RWPE2 (cell line): ENCODE measurements around the gene RUFY1.

ENCODE experiments used
- ATAC-seq: fragments of 200-7000 bp; cut with Tn5 transposase; 3 replicates; pipeline ENCODE4 v1.9.1; 2021; ENCODE audit warnings: low read depth
- DNase-seq: peaks from one replicate; pipeline ENCODE4 v3.0.0-alpha.2; 2020; ENCODE audit warnings: low spot score
- H3K27ac ChIP-seq: fragments of 450-650 bp; 2 replicates; pipeline ENCODE4 v1.5.1; 2017; ENCODE audit warnings: mild to moderate bottlenecking; ENCODE audit not compliant: poor library complexity, severe bottlenecking
- H3K27me3 ChIP-seq: fragments of 250-450 bp; sonication (Bioruptor Pico); 2 replicates; pipeline ENCODE4 v1.5.1; 2021; ENCODE audit warnings: mild to moderate bottlenecking, moderate library complexity; ENCODE audit not compliant: insufficient read depth, poor library complexity, severe bottlenecking
- H3K36me3 ChIP-seq: fragments of 250-450 bp; sonication (Bioruptor Pico); 2 replicates; pipeline ENCODE4 v1.5.1; 2020; ENCODE audit warnings: low read depth, mild to moderate bottlenecking, moderate library complexity
- H3K4me1 ChIP-seq: fragments of 250-450 bp; sonication (Bioruptor Pico); 2 replicates; pipeline ENCODE4 v1.5.1; 2021; ENCODE audit warnings: mild to moderate bottlenecking, moderate library complexity; ENCODE audit not compliant: insufficient read depth, poor library complexity, severe bottlenecking
- H3K4me3 ChIP-seq: fragments of 250-450 bp; sonication (Bioruptor Pico); 2 replicates; pipeline ENCODE4 v1.5.1; 2021; ENCODE audit warnings: mild to moderate bottlenecking, moderate library complexity; ENCODE audit not compliant: severe bottlenecking
- H3K9me3 ChIP-seq: fragments of 250-450 bp; sonication (Bioruptor Pico); 2 replicates; pipeline ENCODE4 v1.5.1; 2021; ENCODE audit warnings: mild to moderate bottlenecking, moderate library complexity; ENCODE audit not compliant: severe bottlenecking
- CTCF ChIP-seq: fragments of 450-650 bp; IDR thresholded peaks from one replicate; pipeline ENCODE4 v1.5.1; 2017; ENCODE audit warnings: mild to moderate bottlenecking, moderate library complexity; ENCODE audit not compliant: poor library complexity, severe bottlenecking

RUFY1 gene

GRCh38 chr5:179577286-179577960 is 27.1 kb downstream of the RUFY1 start:
- H3K4me1 ChIP-seq, result no peaks in the 10 kb centered on the region
- H3K9me3 ChIP-seq, result no peaks in the 10 kb centered on the region
- H3K27me3 ChIP-seq, result no peaks in the 10 kb centered on the region
- DNase-seq (no peak), ATAC-seq (no peak)
- no peak for TF ChIP-seq CTCF
- peaks cover 70% of the 10 kb centered on the region for H3K36me3 ChIP-seq
- no peak overlapping the region for H3K27ac ChIP-seq
- no peak overlapping the region for H3K4me3 ChIP-seq

DNA sequence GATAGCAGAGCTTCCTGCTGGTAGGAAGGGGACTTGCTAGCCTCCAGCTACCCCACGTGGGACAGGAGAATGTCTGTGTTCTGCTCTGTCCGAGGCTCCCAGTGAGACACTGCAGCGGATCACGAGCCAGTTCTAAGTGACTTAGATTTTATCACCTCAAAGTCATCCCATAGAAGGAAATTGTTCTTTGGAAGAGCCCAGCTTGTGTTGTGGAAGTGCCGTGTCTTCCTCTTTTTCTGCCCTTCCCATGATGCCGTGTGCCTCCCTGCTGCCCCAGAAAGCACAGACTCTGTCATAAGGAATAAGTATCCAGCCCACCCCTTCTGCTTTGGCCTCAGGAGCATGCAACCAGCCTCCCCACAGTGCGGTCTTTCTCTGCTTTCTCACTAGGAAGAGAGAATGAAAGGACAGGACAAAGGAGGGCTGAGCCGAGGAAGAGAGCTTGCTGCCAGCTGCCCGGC is 35.6 kb downstream of the RUFY1 start:
- Histone ChIP-seq H3K36me3 (peaks cover 83% of the 10 kb centered on the region), H3K27me3 (no peaks in the 10 kb centered on the region), H3K4me3 (no peak overlapping the region), H3K27ac (no peak overlapping the region), H3K9me3 (no peaks in the 10 kb centered on the region), H3K4me1 (no peaks in the 10 kb centered on the region)
- no peak; the same call in 2 of the 3 replicates for ATAC-seq
- no peak for TF ChIP-seq CTCF
- no peak for DNase-seq

GRCh38 chr5:179588166-179588565 is 37.8 kb downstream of the RUFY1 start:
- no peak overlapping the region for H3K27ac ChIP-seq
- H3K4me1 ChIP-seq, result no peaks in the 10 kb centered on the region
- DNase-seq (no peak), ATAC-seq (no peak; the same call in 2 of the 3 replicates)
- TF ChIP-seq CTCF, result no peak
- H3K4me3 ChIP-seq, result no peak overlapping the region
- H3K9me3 ChIP-seq, result no peaks in the 10 kb centered on the region
- no peaks in the 10 kb centered on the region for H3K27me3 ChIP-seq
- H3K36me3 ChIP-seq, result peaks cover 84% of the 10 kb centered on the region

- no peaks in the 10 kb centered on the region for H3K9me3 ChIP-seq
- TF ChIP-seq CTCF, result no peak
- H3K36me3 ChIP-seq, result peaks cover 86% of the 10 kb centered on the region
Observed at GRCh38 chr5:179595916-179596315, 45.6 kb downstream of the RUFY1 start.

GRCh38 chr5:179596421-179596820 is 46.1 kb downstream of the RUFY1 start:
- H3K36me3 ChIP-seq, result peaks cover 83% of the 10 kb centered on the region
- no peaks in the 10 kb centered on the region for H3K4me1 ChIP-seq
- H3K27me3 ChIP-seq, result no peaks in the 10 kb centered on the region
- no peak overlapping the region for H3K4me3 ChIP-seq
- no peak for TF ChIP-seq CTCF
- DNase-seq (no peak), ATAC-seq (no peak)
- no peak overlapping the region for H3K27ac ChIP-seq
- no peaks in the 10 kb centered on the region for H3K9me3 ChIP-seq

More at GRCh38 chr5:179595916-179596315, 45.6 kb downstream of the RUFY1 start:
- Histone ChIP-seq H3K4me3 (no peak overlapping the region), H3K27ac (no peak overlapping the region), H3K27me3 (no peaks in the 10 kb centered on the region), H3K4me1 (no peaks in the 10 kb centered on the region)
- no peak for DNase-seq
- ATAC-seq, result no peak
